ENCODE data around the gene CBX7. TPM values are rescaled to one million over a fixed set of nuclear protein-coding genes. Genes with fewer than 3 reads are reported as not detected.

Gene CBX7
- total and polyA plus RNA-seq, 7 donors: 12.2 to 52.9 (median 38.8) TPM

DNA sequence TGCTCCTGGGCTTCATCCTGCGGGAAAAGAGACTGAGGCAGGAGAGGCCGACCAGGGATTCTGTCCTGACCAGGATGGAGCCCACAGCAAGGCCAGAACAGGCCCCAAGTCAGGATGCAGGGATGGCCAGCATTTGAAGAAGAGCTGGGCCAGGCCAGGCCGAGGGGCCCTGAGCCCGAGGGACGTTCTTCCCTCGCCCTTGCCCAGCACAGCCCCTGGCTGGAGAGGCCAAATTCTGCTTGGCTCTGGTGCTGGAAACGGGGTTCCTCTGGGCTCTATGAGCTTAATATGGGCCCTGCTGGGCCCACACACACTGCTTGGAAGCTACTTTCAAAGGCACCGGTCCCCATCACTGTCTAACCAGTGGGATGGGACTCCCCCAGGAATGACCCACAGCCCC lies 67.8 kb downstream of the CBX7 start:
- no peaks in the 10 kb centered on the region for H3K4me1 ChIP-seq
- H3K36me3 ChIP-seq (ENCODE audit: insufficient read depth in 1 of 2, low read depth in 1 of 2): no peaks in the 10 kb centered on the region
- peaks cover 0 to 3% (median 0%) of the 10 kb centered on the region in 3 donors for H3K27me3 ChIP-seq (ENCODE audit: insufficient read depth in 3 of 3, low read length in 2 of 3)
- H3K4me3 ChIP-seq: no peak overlapping the region
- intact Hi-C loops (cut with DNase I): loop anchor here (5.0 to 10.0 kb wide), 2 partner anchors 130 to 1918 kb away; partner anchors contain the start of gene APOBEC3A (in 1 of the 2)
- no peak overlapping the region for H3K27ac ChIP-seq
- DNase-seq (peak in 1 of 2 donors; percentile 36), ATAC-seq (no peak)
- no peaks in the 10 kb centered on the region for H3K9me3 ChIP-seq
- 81 to 92% (median 90%) methylated on average over 8 of the region's 8 CpGs for WGBS, 3 donors
- TF ChIP-seq, protein P1, sequence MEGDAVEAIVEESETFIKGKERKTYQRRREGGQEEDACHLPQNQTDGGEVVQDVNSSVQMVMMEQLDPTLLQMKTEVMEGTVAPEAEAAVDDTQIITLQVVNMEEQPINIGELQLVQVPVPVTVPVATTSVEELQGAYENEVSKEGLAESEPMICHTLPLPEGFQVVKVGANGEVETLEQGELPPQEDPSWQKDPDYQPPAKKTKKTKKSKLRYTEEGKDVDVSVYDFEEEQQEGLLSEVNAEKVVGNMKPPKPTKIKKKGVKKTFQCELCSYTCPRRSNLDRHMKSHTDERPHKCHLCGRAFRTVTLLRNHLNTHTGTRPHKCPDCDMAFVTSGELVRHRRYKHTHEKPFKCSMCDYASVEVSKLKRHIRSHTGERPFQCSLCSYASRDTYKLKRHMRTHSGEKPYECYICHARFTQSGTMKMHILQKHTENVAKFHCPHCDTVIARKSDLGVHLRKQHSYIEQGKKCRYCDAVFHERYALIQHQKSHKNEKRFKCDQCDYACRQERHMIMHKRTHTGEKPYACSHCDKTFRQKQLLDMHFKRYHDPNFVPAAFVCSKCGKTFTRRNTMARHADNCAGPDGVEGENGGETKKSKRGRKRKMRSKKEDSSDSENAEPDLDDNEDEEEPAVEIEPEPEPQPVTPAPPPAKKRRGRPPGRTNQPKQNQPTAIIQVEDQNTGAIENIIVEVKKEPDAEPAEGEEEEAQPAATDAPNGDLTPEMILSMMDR (IDR thresholded peaks at IDR 0.05): no peak

DNA sequence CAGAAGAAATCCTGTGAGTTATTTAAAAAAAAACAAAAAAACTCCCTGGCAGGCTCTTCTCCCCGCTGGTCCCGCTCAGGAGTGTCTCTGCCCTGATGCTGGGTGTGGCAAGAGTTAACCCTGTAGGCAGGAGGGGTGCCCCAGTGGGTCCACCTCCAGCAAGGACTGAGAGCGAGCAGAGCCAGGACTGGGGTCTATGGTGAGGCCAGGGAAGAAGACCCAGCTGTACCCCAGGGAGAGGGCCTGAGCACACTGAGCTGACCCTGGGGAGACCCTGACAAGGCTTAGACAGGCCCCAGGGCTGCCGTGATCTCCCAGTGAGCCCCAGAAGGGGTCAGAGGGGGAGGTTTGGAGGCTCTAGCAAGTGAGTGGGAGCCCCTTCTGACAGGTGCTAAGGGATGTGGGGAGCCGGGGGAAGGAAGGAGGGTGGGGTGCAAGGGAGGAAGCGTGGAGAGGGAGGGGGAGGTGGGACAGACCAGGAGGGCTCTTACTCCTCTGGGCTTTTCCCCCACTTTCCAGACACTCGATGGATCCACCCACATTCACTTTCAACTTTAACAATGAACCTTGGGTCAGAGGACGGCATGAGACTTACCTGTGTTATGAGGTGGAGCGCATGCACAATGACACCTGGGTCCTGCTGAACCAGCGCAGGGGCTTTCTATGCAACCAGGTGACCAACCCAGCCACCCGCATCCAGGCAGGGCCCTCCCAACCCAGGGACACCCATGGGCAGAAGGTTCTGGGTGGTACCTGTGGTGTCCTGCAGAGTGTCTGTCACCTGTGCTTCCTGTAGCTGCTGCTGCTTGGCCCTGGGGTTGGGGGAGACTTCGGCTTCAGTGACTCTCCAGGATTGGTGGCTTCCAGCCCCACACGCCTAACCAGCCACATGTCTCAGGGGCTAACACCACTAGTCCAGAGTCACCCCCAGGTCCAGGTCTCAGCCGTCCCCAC lies 69.0 kb downstream of the CBX7 start:
- Histone ChIP-seq H3K4me1 (no peaks in the 10 kb centered on the region), H3K36me3 (ENCODE audit: insufficient read depth in 1 of 2, low read depth in 1 of 2) (no peaks in the 10 kb centered on the region), H3K27ac (no peak overlapping the region), H3K27me3 (ENCODE audit: insufficient read depth in 3 of 3, low read length in 2 of 3) (no peaks in the 10 kb centered on the region), H3K9me3 (no peaks in the 10 kb centered on the region), H3K4me3 (no peak overlapping the region)
- WGBS, 3 donors: 82 to 87% (median 83%) methylated on average over 13 to 14 of the region's 14 CpGs
- TF ChIP-seq, protein P1 (IDR thresholded peaks at IDR 0.05): no peak
- intact Hi-C loops (cut with DNase I): loop anchor here (5.0 to 10.0 kb wide), 2 partner anchors 129 to 1919 kb away; partner anchors contain the start of gene APOBEC3A (in 1 of the 2)
- DNase-seq: peak in 1 of 2 donors; percentile 46
- no peak for ATAC-seq

DNA sequence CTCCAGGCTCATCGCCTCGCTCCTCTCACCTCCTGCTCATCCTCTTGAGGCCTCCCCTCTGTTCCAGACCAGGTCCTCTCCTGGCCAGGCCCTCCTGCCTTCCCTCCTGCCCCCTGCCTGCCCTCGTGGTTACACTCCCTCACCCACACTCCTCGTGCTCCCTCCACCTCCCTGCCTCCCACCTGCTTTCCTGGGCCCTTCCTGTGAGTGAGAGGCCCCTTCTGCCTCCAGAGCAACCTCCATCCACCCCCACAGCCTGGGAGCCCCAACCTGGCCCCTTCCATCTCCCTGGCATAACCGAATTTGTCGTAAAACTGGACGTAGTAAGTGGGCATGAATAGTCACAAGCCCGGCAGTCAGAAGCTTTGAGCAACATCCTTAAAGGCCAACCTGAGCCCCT lies 70.9 kb downstream of the CBX7 start:
- H3K4me3 ChIP-seq: no peak overlapping the region
- peaks cover 0 to 2% (median 0%) of the 10 kb centered on the region in 3 donors for H3K27me3 ChIP-seq (ENCODE audit: insufficient read depth in 3 of 3, low read length in 2 of 3)
- DNase-seq (peak in 1 of 2 donors; percentile 28), ATAC-seq (no peak)
- no peak overlapping the region for H3K27ac ChIP-seq
- 70 to 74% (median 72%) methylated on average over 8 of the region's 8 CpGs for WGBS, 3 donors
- H3K9me3 ChIP-seq: no peaks in the 10 kb centered on the region
- intact Hi-C loops (cut with DNase I): loop anchor here (5.0 to 10.0 kb wide), 2 partner anchors 127 to 1921 kb away; partner anchors contain the start of gene APOBEC3A (in 1 of the 2)
- H3K36me3 ChIP-seq (ENCODE audit: insufficient read depth in 1 of 2, low read depth in 1 of 2): no peaks in the 10 kb centered on the region
- H3K4me1 ChIP-seq: no peaks in the 10 kb centered on the region
- TF ChIP-seq, protein P1 (IDR thresholded peaks at IDR 0.05): no peak

DNA sequence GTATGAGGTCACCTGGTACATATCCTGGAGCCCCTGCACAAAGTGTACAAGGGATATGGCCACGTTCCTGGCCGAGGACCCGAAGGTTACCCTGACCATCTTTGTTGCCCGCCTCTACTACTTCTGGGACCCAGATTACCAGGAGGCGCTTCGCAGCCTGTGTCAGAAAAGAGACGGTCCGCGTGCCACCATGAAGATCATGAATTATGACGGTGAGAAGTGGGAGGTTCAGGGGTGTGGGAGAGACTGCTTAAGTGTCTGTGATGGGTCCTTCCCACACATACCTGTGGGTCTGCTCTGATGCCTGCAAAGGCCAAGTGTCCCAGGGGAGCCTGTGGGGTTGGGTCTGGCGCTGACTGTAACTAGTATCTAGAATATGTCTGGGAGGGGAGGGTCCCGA lies 71.5 kb downstream of the CBX7 start:
- 85 to 86% (median 85%) methylated on average over 12 of the region's 12 CpGs for WGBS, 3 donors
- H3K27me3 ChIP-seq (ENCODE audit: insufficient read depth in 3 of 3, low read length in 2 of 3): peaks cover 0 to 2% (median 0%) of the 10 kb centered on the region in 3 donors
- H3K36me3 ChIP-seq (ENCODE audit: insufficient read depth in 1 of 2, low read depth in 1 of 2): no peaks in the 10 kb centered on the region
- intact Hi-C loops (cut with DNase I): loop anchor here (5.0 to 10.0 kb wide), 2 partner anchors 126 to 1921 kb away; partner anchors contain the start of gene APOBEC3A (in 1 of the 2)
- no peaks in the 10 kb centered on the region for H3K4me1 ChIP-seq
- no peak overlapping the region for H3K27ac ChIP-seq
- ATAC-seq (no peak), DNase-seq (peak in 1 of 2 donors; percentile 23)
- TF ChIP-seq, protein P1 (IDR thresholded peaks at IDR 0.05): no peak
- H3K9me3 ChIP-seq: no peaks in the 10 kb centered on the region
- no peak overlapping the region for H3K4me3 ChIP-seq

Other genes with a start within 250 kb of the CBX7 start
- gene APOBEC3A, start 195.1 kb downstream of the CBX7 start, total RNA-seq: under 1 TPM; 0.19 to 0.76 (median 0.33) TPM
- under 1 TPM in 2 of 3 donors, not detected in 1; 0.09 to 0.23 TPM for gene APOBEC3A, start 195.1 kb downstream of the CBX7 start, polyA plus RNA-seq
- under 1 TPM in 2 of 4 donors, not detected in 2; 0.30 to 0.59 TPM for gene APOBEC3B, start 170.3 kb downstream of the CBX7 start, total RNA-seq
- gene APOBEC3B, start 170.3 kb downstream of the CBX7 start, polyA plus RNA-seq: under 1 TPM; 0.15 to 0.57 (median 0.18) TPM
- 1 to 10 TPM; 1.7 to 4.6 (median 2.3) TPM for gene APOBEC3C, start 138.4 kb downstream of the CBX7 start, total RNA-seq
- gene APOBEC3C, start 138.4 kb downstream of the CBX7 start, polyA plus RNA-seq: 1 to 10 TPM in 2 of 3 donors, under 1 TPM in 1; 0.82 to 1.4 (median 1.1) TPM
- gene APOBEC3D, start 131.6 kb downstream of the CBX7 start, total RNA-seq: 1 to 10 TPM in 1 of 4 donors, under 1 TPM in 2, not detected in 1; 0.55 to 1.1 (median 0.74) TPM
- under 1 TPM; 0.08 to 0.42 (median 0.18) TPM for gene APOBEC3D, start 131.6 kb downstream of the CBX7 start, polyA plus RNA-seq
- gene APOBEC3F, start 111.8 kb downstream of the CBX7 start, total RNA-seq: 1 to 10 TPM in 1 of 4 donors, under 1 TPM in 3; 0.40 to 1.4 (median 0.53) TPM
- under 1 TPM; 0.06 to 0.55 (median 0.48) TPM for gene APOBEC3F, start 111.8 kb downstream of the CBX7 start, polyA plus RNA-seq
- 1 to 10 TPM; 1.0 to 1.6 (median 1.3) TPM for gene APOBEC3G, start 75.4 kb downstream of the CBX7 start, total RNA-seq
- 1 to 10 TPM in 1 of 3 donors, under 1 TPM in 2; 0.45 to 1.1 (median 0.93) TPM for gene APOBEC3G, start 75.4 kb downstream of the CBX7 start, polyA plus RNA-seq
- gene APOBEC3H, start 55.4 kb downstream of the CBX7 start, total RNA-seq: not detected
- under 1 TPM in 1 of 3 donors, not detected in 2; 0.12 TPM for gene APOBEC3H, start 55.4 kb downstream of the CBX7 start, polyA plus RNA-seq
- gene PDGFB, start 92.3 kb upstream of the CBX7 start, total RNA-seq: 10 to 100 TPM in 3 of 4 donors, 1 to 10 TPM in 1; 7.5 to 16.4 (median 14.0) TPM
- 10 to 100 TPM in 1 of 3 donors, 1 to 10 TPM in 2; 5.2 to 10.1 (median 5.8) TPM for gene PDGFB, start 92.3 kb upstream of the CBX7 start, polyA plus RNA-seq
- gene RPL3, start 166.9 kb upstream of the CBX7 start, total RNA-seq: 100 to 1,000 TPM; 266 to 539 (median 329) TPM
- gene RPL3, start 166.9 kb upstream of the CBX7 start, polyA plus RNA-seq: 1,000 to 10,000 TPM in 1 of 3 donors, 100 to 1,000 TPM in 2; 470 to 1,471 (median 727) TPM
- 10 to 100 TPM; 15.3 to 20.4 (median 16.0) TPM for gene SYNGR1, start 197.3 kb upstream of the CBX7 start, total RNA-seq
- 10 to 100 TPM; 28.5 to 39.9 (median 37.1) TPM for gene SYNGR1, start 197.3 kb upstream of the CBX7 start, polyA plus RNA-seq
- 10 to 100 TPM in 3 of 4 donors, 1 to 10 TPM in 1; 9.7 to 22.1 (median 17.3) TPM for gene TAB1, start 247.1 kb upstream of the CBX7 start, total RNA-seq
- 10 to 100 TPM; 10.4 to 17.4 (median 12.8) TPM for gene TAB1, start 247.1 kb upstream of the CBX7 start, polyA plus RNA-seq

Data from psoas muscle (tissue), 8 donors.